HepG2 (cell line): Measurements from ENCODE around the gene BRD2. TPM values are rescaled to one million over a fixed set of nuclear protein-coding genes. Genes with fewer than 3 reads are reported as not detected.
A peak's percentile ranks its signal among the peaks of the same experiment; 100 is the strongest.

Experiments used
- BRF2 ChIP-seq: sonication (generic); formaldehyde crosslinking; IDR thresholded peaks from 2 replicates; pipeline ENCODE4 v1.8.1; 2022; ENCODE audit warnings: mild to moderate bottlenecking, missing genetic modification reagents
- JUNB ChIP-seq: sonication (generic); formaldehyde crosslinking; IDR thresholded peaks from 2 replicates; pipeline ENCODE4 v1.8.0; 2022; ENCODE audit warnings: missing genetic modification reagents, mild to moderate bottlenecking, borderline replicate concordance
- NFYC ChIP-seq: IDR thresholded peaks from 2 replicates; pipeline ENCODE4 v1.6.1; 2016; ENCODE audit warnings: missing genetic modification reagents, missing compliant biosample characterization
- NPAS2 ChIP-seq: sonication (generic); formaldehyde crosslinking; IDR thresholded peaks from 2 replicates; pipeline ENCODE4 v1.8.0; 2022; ENCODE audit warnings: mild to moderate bottlenecking, missing genetic modification reagents, borderline replicate concordance
- POLR2A ChIP-seq, 2 experiments: IDR thresholded peaks; 2 replicates each; pipeline ENCODE4 v1.6.1; 2011; ENCODE audit warnings: low read depth in 2 of 2, low read length in 2 of 2, mild to moderate bottlenecking in 1 of 2, moderate library complexity in 1 of 2; ENCODE audit not compliant: insufficient read depth in 1 of 2
- POLR2G ChIP-seq: fragments of 200-400 bp; formaldehyde crosslinking; IDR thresholded peaks from 2 replicates; pipeline ENCODE4 v1.6.1; 2018; ENCODE audit warnings: mild to moderate bottlenecking, low read depth, low read length, moderate library complexity
- RBFOX2 ChIP-seq: fragments of 200-400 bp; formaldehyde crosslinking; IDR thresholded peaks from 2 replicates; pipeline ENCODE4 v1.6.1; 2017; ENCODE audit warnings: low read depth, mild to moderate bottlenecking, low read length
- REST ChIP-seq, 2 experiments: IDR thresholded peaks; 2 replicates each; pipeline ENCODE4 v1.6.1; 2011 to 2012; ENCODE audit warnings: low read length in 2 of 2, borderline replicate concordance in 1 of 2, low read depth in 1 of 2, mild to moderate bottlenecking in 1 of 2, moderate library complexity in 1 of 2
- THRA ChIP-seq: sonication (generic); formaldehyde crosslinking; IDR thresholded peaks from 2 replicates; pipeline ENCODE4 v1.4.0; 2020; ENCODE audit warnings: missing genetic modification reagents, borderline replicate concordance
- ZFP36 ChIP-seq: fragments of 150-350 bp; IDR thresholded peaks from 2 replicates; pipeline ENCODE4 v1.6.1; 2018; ENCODE audit warnings: borderline replicate concordance, low read length, low read depth; ENCODE audit not compliant: partially characterized antibody
- ZKSCAN5 ChIP-seq: sonication (generic); formaldehyde crosslinking; IDR thresholded peaks from 2 replicates; pipeline ENCODE4 v1.5.1; 2020; ENCODE audit warnings: mild to moderate bottlenecking, missing genetic modification reagents
- ZMYM4 ChIP-seq: sonication (generic); formaldehyde crosslinking; IDR thresholded peaks from 2 replicates; pipeline ENCODE4 v1.8.1; 2023; ENCODE audit warnings: mild to moderate bottlenecking, missing genetic modification reagents
- ZNF282 ChIP-seq: fragments of 450-650 bp; IDR thresholded peaks from 2 replicates; pipeline ENCODE4 v1.6.1; 2018; ENCODE audit not compliant: partially characterized antibody
- ZNF337 ChIP-seq: sonication (generic); formaldehyde crosslinking; IDR thresholded peaks from 2 replicates; pipeline ENCODE4 v1.5.1; 2020; ENCODE audit warnings: missing genetic modification reagents, low read depth, mild to moderate bottlenecking, borderline replicate concordance
- ZNF382 ChIP-seq: sonication (generic); formaldehyde crosslinking; IDR thresholded peaks from 2 replicates; pipeline ENCODE4 v1.5.0; 2020; ENCODE audit warnings: missing genetic modification reagents, mild to moderate bottlenecking, borderline replicate concordance
- ZNF484 ChIP-seq: sonication (generic); formaldehyde crosslinking; IDR thresholded peaks from 2 replicates; pipeline ENCODE4 v1.5.1; 2020; ENCODE audit warnings: mild to moderate bottlenecking, low read depth, missing genetic modification reagents, borderline replicate concordance
- ZNF713 ChIP-seq: sonication (generic); formaldehyde crosslinking; IDR thresholded peaks from 2 replicates; pipeline ENCODE4 v1.4.0; 2020; ENCODE audit warnings: mild to moderate bottlenecking, missing genetic modification reagents
- ZSCAN30 ChIP-seq: sonication (generic); formaldehyde crosslinking; IDR thresholded peaks from 2 replicates; pipeline ENCODE4 v1.5.0; 2020; ENCODE audit warnings: mild to moderate bottlenecking, missing genetic modification reagents
- polyA plus RNA-seq, 8 experiments: library from polyadenylated mRNA; depleted of rRNA in 3 of 8; stranded (reverse) in 7 of 8; unstranded in 1 of 8; fragments of >200 nt; fragmentation: Illumina TruSeq in 4 of 8; extraction: Trizol in 4 of 8; gene quantifications; 2 replicates each; pipeline versions ENCODE4 v1.2.1 to v1.2.3, GENCODE V29; 2011 to 2016; ENCODE audit warnings: low read depth in 4 of 8, missing spikeins in 1 of 8, mixed read lengths in 1 of 8; ENCODE audit not compliant: insufficient read depth in 1 of 8
- total RNA-seq, 5 experiments: library from RNA; depleted of rRNA; stranded (reverse); fragments of >200 nt; fragmentation: Illumina TruSeq; extraction: Trizol; gene quantifications; 2 replicates each; pipeline ENCODE4 v1.2.3, GENCODE V29; 2016; ENCODE audit warnings: low read depth in 1 of 5
- TF ChIP-seq, protein P1 (sequence below): sonication (generic); formaldehyde crosslinking; IDR thresholded peaks from 2 replicates; pipeline ENCODE4 v1.4.0; 2020; ENCODE audit warnings: mild to moderate bottlenecking, missing genetic modification reagents
- TF ChIP-seq, protein P2 (sequence below): sonication (generic); formaldehyde crosslinking; conservative IDR thresholded peaks from 2 replicates; pipeline ENCODE4 v1.4.0; 2020; ENCODE audit warnings: missing genetic modification reagents

The BRD2 gene
- total and polyA plus RNA-seq, 2 of the 13 experiments (the other 11 are each of a cell fraction or from before 2014, with no cell fraction given): 143 to 202 TPM

- TF ChIP-seq REST (IDR thresholded peaks at IDR 0.05; ENCODE audit: borderline replicate concordance in 1 of 2, low read depth in 1 of 2, low read length in 2 of 2) (peak in 1 of 2 experiments; percentile 16; a peak in 1 of 4 replicates), ZFP36 (no peak), ZSCAN30 (no peak), THRA (CRISPR knock-in tag) (no peak), ZNF713 (CRISPR knock-in tag) (no peak), ZMYM4 (no peak), NPAS2 (no peak), ZKSCAN5 (CRISPR knock-in tag) (no peak), POLR2G (0 out of 2 replicates have a peak, but pooled peaks have one; percentile 16), ZNF282 (no peak), JUNB (CRISPR knock-in tag) (no peak), ZNF484 (CRISPR knock-in tag) (no peak), BRF2 (CRISPR knock-in tag) (no peak), POLR2A (IDR thresholded peaks at IDR 0.05; ENCODE audit: insufficient read depth in 1 of 2, low read depth in 2 of 2, low read length in 2 of 2) (0 out of 4 replicates have a peak, but pooled peaks of 1 of the 2 experiments have one; percentile 30), ZNF337 (CRISPR knock-in tag) (no peak), RBFOX2 (peak; percentile 68), ZNF382 (no peak), NFYC (CRISPR knock-in tag) (no peak)
- TF ChIP-seq, protein P1, sequence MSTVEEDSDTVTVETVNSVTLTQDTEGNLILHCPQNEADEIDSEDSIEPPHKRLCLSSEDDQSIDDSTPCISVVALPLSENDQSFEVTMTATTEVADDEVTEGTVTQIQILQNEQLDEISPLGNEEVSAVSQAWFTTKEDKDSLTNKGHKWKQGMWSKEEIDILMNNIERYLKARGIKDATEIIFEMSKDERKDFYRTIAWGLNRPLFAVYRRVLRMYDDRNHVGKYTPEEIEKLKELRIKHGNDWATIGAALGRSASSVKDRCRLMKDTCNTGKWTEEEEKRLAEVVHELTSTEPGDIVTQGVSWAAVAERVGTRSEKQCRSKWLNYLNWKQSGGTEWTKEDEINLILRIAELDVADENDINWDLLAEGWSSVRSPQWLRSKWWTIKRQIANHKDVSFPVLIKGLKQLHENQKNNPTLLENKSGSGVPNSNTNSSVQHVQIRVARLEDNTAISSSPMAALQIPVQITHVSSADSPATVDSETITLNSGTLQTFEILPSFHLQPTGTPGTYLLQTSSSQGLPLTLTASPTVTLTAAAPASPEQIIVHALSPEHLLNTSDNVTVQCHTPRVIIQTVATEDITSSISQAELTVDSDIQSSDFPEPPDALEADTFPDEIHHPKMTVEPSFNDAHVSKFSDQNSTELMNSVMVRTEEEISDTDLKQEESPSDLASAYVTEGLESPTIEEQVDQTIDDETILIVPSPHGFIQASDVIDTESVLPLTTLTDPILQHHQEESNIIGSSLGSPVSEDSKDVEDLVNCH (CRISPR knock-in tag): no peak
- TF ChIP-seq, protein P2, sequence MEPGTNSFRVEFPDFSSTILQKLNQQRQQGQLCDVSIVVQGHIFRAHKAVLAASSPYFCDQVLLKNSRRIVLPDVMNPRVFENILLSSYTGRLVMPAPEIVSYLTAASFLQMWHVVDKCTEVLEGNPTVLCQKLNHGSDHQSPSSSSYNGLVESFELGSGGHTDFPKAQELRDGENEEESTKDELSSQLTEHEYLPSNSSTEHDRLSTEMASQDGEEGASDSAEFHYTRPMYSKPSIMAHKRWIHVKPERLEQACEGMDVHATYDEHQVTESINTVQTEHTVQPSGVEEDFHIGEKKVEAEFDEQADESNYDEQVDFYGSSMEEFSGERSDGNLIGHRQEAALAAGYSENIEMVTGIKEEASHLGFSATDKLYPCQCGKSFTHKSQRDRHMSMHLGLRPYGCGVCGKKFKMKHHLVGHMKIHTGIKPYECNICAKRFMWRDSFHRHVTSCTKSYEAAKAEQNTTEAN: no peak
Observed at GRCh38 chr6:32975886-32976285, 7.5 kb downstream of the BRD2 start (continued).
